ENCODE results near the gene SHROOM1. TPM values are rescaled to one million over a fixed set of nuclear protein-coding genes. Genes with fewer than 3 reads are reported as not detected.
"Not testable (repeated sequence)": the region's sequence is repeated elsewhere in the genome, so short reads cannot be mapped to it uniquely, and the experiment has no call there.

The SHROOM1 gene
- total and polyA plus RNA-seq, 9 of the 15 experiments (the other 6 are each of a cell fraction or from before 2014, with no cell fraction given), result 0.44 to 26.5 (median 11.9) TPM

DNA sequence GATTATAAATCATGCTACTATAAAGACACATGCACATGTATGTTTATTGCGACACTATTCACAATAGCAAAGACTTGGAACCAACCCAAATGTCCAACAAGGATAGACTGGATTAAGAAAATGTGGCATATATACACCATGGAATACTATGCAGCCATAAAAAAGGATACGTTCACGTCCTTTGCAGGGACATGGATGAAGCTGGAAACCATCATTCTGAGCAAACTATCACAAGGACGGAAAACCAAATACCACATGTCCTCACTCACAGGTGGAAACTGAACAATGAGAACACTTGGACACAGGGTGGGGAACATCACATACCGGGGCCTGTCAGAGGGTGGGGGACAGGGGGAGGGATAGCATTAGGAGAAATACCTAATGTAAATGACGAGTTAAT is 24.6 kb downstream of the SHROOM1 start:
- H4K20me1 ChIP-seq (replicated peaks; ENCODE audit: control insufficient read depth, insufficient read depth, low read length); FAIRE-seq; H3K4me1 ChIP-seq (replicated peaks in 1 of 2; ENCODE audit: control insufficient read depth in 2 of 2, insufficient read depth in 2 of 2, low read length in 2 of 2); CTCF ChIA-PET (ENCODE audit: low intra/inter-chr PET ratio); H3K4me2 ChIP-seq (ENCODE audit: insufficient read depth, low read length); H3K79me2 ChIP-seq (ENCODE audit: control insufficient read depth, insufficient read depth, low read length); DNase-seq (ENCODE audit: extremely low read depth in 1 of 4, low spot score in 3 of 4); H3K27me3 ChIP-seq (ENCODE audit: control insufficient read depth in 2 of 2, insufficient read depth in 2 of 2, low read length in 2 of 2); H3K9me3 ChIP-seq (replicated peaks; ENCODE audit: control insufficient read depth, insufficient read depth, low read depth, low read length); H3K9ac ChIP-seq (ENCODE audit: insufficient read depth in 1 of 2, low read depth in 2 of 2, low read length in 2 of 2); H3K36me3 ChIP-seq (ENCODE audit: control insufficient read depth, insufficient read depth, low read length); H3K27ac ChIP-seq (ENCODE audit: extremely low read depth, low read depth, low read length); BruUV-seq (replicated peaks); H3K4me3 ChIP-seq; H3K9me1 ChIP-seq (ENCODE audit: control insufficient read depth, insufficient read depth, low read length); ATAC-seq; H2AFZ ChIP-seq (ENCODE audit: low read depth, low read length); POLR2A ChIA-PET; in situ Hi-C loops (cut with MboI): not testable (repeated sequence)
- intact Hi-C loops (cut with micrococcal nuclease), result loop anchor here (2.0 kb wide), 2 partner anchors 31 to 61 kb away; partner anchors contain the start of genes GDF9 and UQCRQ
- peak; percentile 86 for TF ChIP-seq ZNF146 (CRISPR knock-in tag; IDR thresholded peaks at IDR 0.05; ENCODE audit: unreplicated experiment)
- WGBS (ENCODE audit: insufficient coverage, low coverage, missing lambda C conversion rate), result 53% methylated on average over 5 of the region's 6 CpGs

- not testable (repeated sequence) for H3K27ac ChIP-seq (ENCODE audit: extremely low read depth, low read depth, low read length); H3K79me2 ChIP-seq (ENCODE audit: control insufficient read depth, insufficient read depth, low read length); H4K20me1 ChIP-seq (replicated peaks; ENCODE audit: control insufficient read depth, insufficient read depth, low read length)
Measured at GRCh38 chr5:132804219-132804618, 26.2 kb downstream of the SHROOM1 start.

More at GRCh38 chr5:132804219-132804618, 26.2 kb downstream of the SHROOM1 start:
- whole genome bisulfite sequencing (ENCODE audit: insufficient coverage, low coverage, missing lambda C conversion rate), result no CpG with 5 or more reads among the region's 1 CpG
- H2AFZ ChIP-seq (ENCODE audit: low read depth, low read length); H3K4me1 ChIP-seq (replicated peaks in 1 of 2; ENCODE audit: control insufficient read depth in 2 of 2, insufficient read depth in 2 of 2, low read length in 2 of 2); H3K4me2 ChIP-seq (ENCODE audit: insufficient read depth, low read length); H3K4me3 ChIP-seq; H3K9me1 ChIP-seq (ENCODE audit: control insufficient read depth, insufficient read depth, low read length); POLR2A ChIA-PET; H3K9me3 ChIP-seq (replicated peaks; ENCODE audit: control insufficient read depth, insufficient read depth, low read depth, low read length); DNase-seq (ENCODE audit: extremely low read depth in 1 of 4, low spot score in 3 of 4); CTCF ChIA-PET (ENCODE audit: low intra/inter-chr PET ratio); ATAC-seq; H3K36me3 ChIP-seq (ENCODE audit: control insufficient read depth, insufficient read depth, low read length); H3K9ac ChIP-seq (ENCODE audit: insufficient read depth in 1 of 2, low read depth in 2 of 2, low read length in 2 of 2); FAIRE-seq; in situ Hi-C loops (cut with MboI); BruUV-seq (replicated peaks); H3K27me3 ChIP-seq (ENCODE audit: control insufficient read depth in 2 of 2, insufficient read depth in 2 of 2, low read length in 2 of 2): not testable (repeated sequence)
- intact Hi-C loops (cut with micrococcal nuclease), result loop anchor here (5.0 kb wide), 1 partner anchor 47 kb away; no protein-coding TSS in a partner anchor
- peak; percentile 66; the same call in 1 of the 2 replicates for TF ChIP-seq SPI1 (IDR thresholded peaks at IDR 0.05; ENCODE audit: borderline replicate concordance, low read depth, low read length)

Data from K562 (cell line).